B cell (primary cell): ENCODE measurements around the gene GOLGA1. TPM values are rescaled to one million over a fixed set of nuclear protein-coding genes. Genes with fewer than 3 reads are reported as not detected.

Experiments
- ATAC-seq: fragments of 200-7000 bp; cut with Tn5 transposase; one replicate; pipeline ENCODE4 v1.10.0; 2021; ENCODE audit warnings: low read depth, mild to moderate bottlenecking, moderate number of reproducible peaks, moderate library complexity
- CTCF ChIA-PET: fragments of 350-600 bp; sonication (Branson Sonifier 250); formaldehyde crosslinking; loops from one replicate; lab custom pipeline; 2021; ENCODE audit warnings: antibody characterized with exemption, inconsistent platforms; lab: Charles Lee
- POLR2A ChIA-PET: fragments of 350-600 bp; sonication (Branson Sonifier 250); formaldehyde crosslinking; loops from one replicate; lab custom pipeline; 2021; ENCODE audit warnings: antibody characterized with exemption; lab: Charles Lee
- DNase-seq: peaks from one replicate; pipeline ENCODE4 v3.0.0; 2013
- H2AFZ ChIP-seq: 2 replicates; pipeline ENCODE4 v1.6.1; 2012; ENCODE audit warnings: mild to moderate bottlenecking, low read depth, low read length; ENCODE audit not compliant: insufficient read depth, poor library complexity, severe bottlenecking
- H3K27ac ChIP-seq, 2 donors: 1 replicate in 1 of 2; 2 replicates in 1 of 2; pipeline ENCODE4 v1.5.1; 2012 to 2013; ENCODE audit warnings: low read length in 2 of 2, mild to moderate bottlenecking in 2 of 2, moderate library complexity in 1 of 2
- H3K27me3 ChIP-seq, 4 experiments: fragments of 200-600 bp in 1 of 4; sonication (generic) in 1 of 4; replicated peaks in 1 of 4; 1 replicate in 2 of 4; 2 replicates in 2 of 4; pipeline versions ENCODE4 v1.6.1 to v1.7.0; 2013 to 2016; ENCODE audit warnings: low read length in 3 of 4, mild to moderate bottlenecking in 2 of 4, mixed read lengths in 1 of 4, moderate library complexity in 1 of 4; ENCODE audit not compliant: insufficient read depth in 4 of 4, control insufficient read depth in 3 of 4; ENCODE audit errors: control extremely low read depth in 1 of 4
- H3K36me3 ChIP-seq, 2 experiments: replicated peaks in 1 of 2; 1 replicate in 1 of 2; 2 replicates in 1 of 2; pipeline versions ENCODE4 v1.6.1 to v1.7.1; 2013; ENCODE audit warnings: low read length in 1 of 2; ENCODE audit not compliant: insufficient read depth in 2 of 2, control insufficient read depth in 1 of 2; ENCODE audit errors: control extremely low read depth in 1 of 2, extremely low read depth in 1 of 2
- H3K4me1 ChIP-seq, 2 donors: fragments of 200-600 bp in 1 of 2; sonication (generic) in 1 of 2; 1 replicate in 1 of 2; 2 replicates in 1 of 2; pipeline versions ENCODE4 v1.5.1 to v1.6.1; 2013 to 2017; ENCODE audit warnings: low read length in 2 of 2; ENCODE audit not compliant: control insufficient read depth in 2 of 2, insufficient read depth in 2 of 2
- H3K4me2 ChIP-seq: replicated peaks from 2 replicates; pipeline ENCODE3; 2012; ENCODE audit warnings: mild to moderate bottlenecking, low read depth, low read length; ENCODE audit not compliant: poor library complexity, severe bottlenecking
- H3K4me3 ChIP-seq, 5 experiments: fragments of 200-600 bp in 1 of 5; sonication (generic) in 1 of 5; 1 replicate in 3 of 5; 2 replicates in 2 of 5; pipeline versions ENCODE4 v1.5.1 to v1.7.0; 2011 to 2016; ENCODE audit warnings: low read length in 4 of 5, mild to moderate bottlenecking in 4 of 5, low read depth in 2 of 5, control low read depth in 1 of 5, moderate library complexity in 1 of 5; ENCODE audit not compliant: insufficient read depth in 1 of 5; ENCODE audit errors: control extremely low read depth in 1 of 5, extremely low read depth in 1 of 5
- H3K79me2 ChIP-seq: fragments of 200-600 bp; sonication (generic); one replicate; pipeline ENCODE4 v1.6.0; 2016; ENCODE audit warnings: low read length; ENCODE audit not compliant: control insufficient read depth, insufficient read depth
- H3K9ac ChIP-seq: fragments of 200-600 bp; sonication (generic); 2 replicates; pipeline ENCODE4 v1.6.1; 2017; ENCODE audit warnings: mild to moderate bottlenecking, low read length, moderate library complexity
- H3K9me3 ChIP-seq, 3 donors: one replicate each; pipeline versions ENCODE4 v1.6.1 to v1.7.1; 2013; ENCODE audit warnings: low read length in 2 of 3; ENCODE audit not compliant: control insufficient read depth in 2 of 3, insufficient read depth in 1 of 3; ENCODE audit errors: control extremely low read depth in 1 of 3
- H4K20me1 ChIP-seq: 2 replicates; pipeline ENCODE4 v1.6.0; 2012; ENCODE audit warnings: mild to moderate bottlenecking, low read length; ENCODE audit not compliant: insufficient read depth, control insufficient read depth, poor library complexity, severe bottlenecking
- H3K27ac Mint-ChIP-seq: one replicate; pipeline ENCODE4 v1.8.0; 2021; ENCODE audit warnings: mixed read lengths
- H3K27me3 Mint-ChIP-seq: one replicate; pipeline ENCODE4 v1.8.0; 2021; ENCODE audit warnings: mixed read lengths
- H3K4me1 Mint-ChIP-seq: one replicate; pipeline ENCODE4 v1.8.0; 2021; ENCODE audit warnings: mixed read lengths
- H3K4me3 Mint-ChIP-seq: one replicate; pipeline ENCODE4 v1.8.0; 2021; ENCODE audit warnings: mixed read lengths
- H3K9me3 Mint-ChIP-seq: one replicate; pipeline ENCODE4 v1.8.0; 2022; ENCODE audit warnings: mixed read lengths; ENCODE audit not compliant: insufficient read depth
- EZH2 ChIP-seq: IDR thresholded peaks from 2 replicates; pipeline ENCODE4 v1.6.1; 2012; ENCODE audit warnings: borderline replicate concordance, low read depth, mild to moderate bottlenecking, moderate library complexity, low read length; ENCODE audit not compliant: insufficient read depth, poor library complexity, severe bottlenecking
- WGBS: methylation state at CpG from one replicate; pipeline ENCODE4 v1.1.5; 2013; ENCODE audit warnings: missing lambda C conversion rate; ENCODE audit not compliant: insufficient coverage; 5-methylcytosine and 5-hydroxymethylcytosine counted together
- intact Hi-C: fragments of 100-400 bp; cut with micrococcal nuclease; formaldehyde crosslinking; loops from one replicate; pipeline ENCODE4 v1.10.0; 2022
- polyA plus RNA-seq: library from polyadenylated mRNA; depleted of rRNA; stranded (reverse); fragments of >200 nt; gene quantifications from 2 replicates; pipeline ENCODE4 v1.2.3, GENCODE V29; 2012
- total RNA-seq, 2 donors: library from RNA; stranded (reverse); fragments of 120-200 nt in 1 of 2; gene quantifications; 1 replicate in 1 of 2; 2 replicates in 1 of 2; pipeline versions ENCODE4 v1.2.3 to v1.2.4, GENCODE V29; 2013 to 2022
- TF ChIP-seq, protein P1 (sequence below): fragments of 200-600 bp; IDR thresholded peaks from one replicate; pipeline ENCODE4 v1.8.0; 2022; ENCODE audit warnings: antibody characterized with exemption, mild to moderate bottlenecking

The GOLGA1 gene
- total and polyA plus RNA-seq, 2 donors (not counting 1 experiment from before 2014, with no cell fraction given) = 13.4 to 26.2 TPM

DNA sequence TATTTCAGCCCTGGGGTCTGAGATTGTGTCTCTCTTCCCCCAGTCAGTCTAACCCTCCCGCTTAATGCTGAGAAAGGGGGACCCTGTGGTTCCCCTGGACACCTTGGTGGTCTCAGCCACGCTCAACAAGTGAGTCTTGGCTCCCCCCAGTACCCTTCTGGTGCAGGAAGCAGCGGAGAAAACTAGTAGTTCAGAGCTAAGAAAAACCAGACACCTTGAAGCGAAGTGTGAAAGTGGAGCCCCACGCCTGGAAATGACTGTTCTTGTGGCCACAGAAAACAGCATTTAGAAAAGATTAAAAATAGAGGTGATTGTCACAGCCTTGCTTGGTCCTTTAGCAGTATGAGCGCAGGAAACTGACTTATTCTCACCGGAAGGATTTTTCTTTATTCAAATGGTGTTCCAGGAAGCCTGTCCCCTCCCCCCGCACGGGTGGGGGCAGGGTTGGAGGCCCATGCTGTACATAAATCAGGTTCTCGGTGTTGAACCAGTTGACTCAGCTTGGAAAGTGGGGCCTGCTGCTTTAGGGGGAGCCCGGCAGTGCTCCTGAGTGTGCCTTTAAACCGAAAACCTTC, 70.8 kb downstream of the GOLGA1 start:
- TF ChIP-seq, protein P1, sequence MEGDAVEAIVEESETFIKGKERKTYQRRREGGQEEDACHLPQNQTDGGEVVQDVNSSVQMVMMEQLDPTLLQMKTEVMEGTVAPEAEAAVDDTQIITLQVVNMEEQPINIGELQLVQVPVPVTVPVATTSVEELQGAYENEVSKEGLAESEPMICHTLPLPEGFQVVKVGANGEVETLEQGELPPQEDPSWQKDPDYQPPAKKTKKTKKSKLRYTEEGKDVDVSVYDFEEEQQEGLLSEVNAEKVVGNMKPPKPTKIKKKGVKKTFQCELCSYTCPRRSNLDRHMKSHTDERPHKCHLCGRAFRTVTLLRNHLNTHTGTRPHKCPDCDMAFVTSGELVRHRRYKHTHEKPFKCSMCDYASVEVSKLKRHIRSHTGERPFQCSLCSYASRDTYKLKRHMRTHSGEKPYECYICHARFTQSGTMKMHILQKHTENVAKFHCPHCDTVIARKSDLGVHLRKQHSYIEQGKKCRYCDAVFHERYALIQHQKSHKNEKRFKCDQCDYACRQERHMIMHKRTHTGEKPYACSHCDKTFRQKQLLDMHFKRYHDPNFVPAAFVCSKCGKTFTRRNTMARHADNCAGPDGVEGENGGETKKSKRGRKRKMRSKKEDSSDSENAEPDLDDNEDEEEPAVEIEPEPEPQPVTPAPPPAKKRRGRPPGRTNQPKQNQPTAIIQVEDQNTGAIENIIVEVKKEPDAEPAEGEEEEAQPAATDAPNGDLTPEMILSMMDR = no peak
- TF ChIP-seq EZH2 = no peak
- ChIA-PET POLR2A (interaction anchor here (1.3 kb wide), 1 partner anchor 16 kb away, joined by 3 read pairs; the partner anchor contains the start of gene WDR38), CTCF (interaction anchor here (0.6 to 1.7 kb wide), 4 partner anchors 14 to 443 kb away, joined by 3 to 8 read pairs (median 4); partner anchors contain the start of gene WDR38)
- peaks cover 50% of the 10 kb centered on the region for H4K20me1 ChIP-seq
- intact Hi-C loops = loop anchor here (1.0 to 10.0 kb wide), 5 partner anchors 9 to 1935 kb away; partner anchors contain the start of genes GOLGA1, RPL35, SCAI and WDR38
- ATAC-seq (peak; percentile 25), DNase-seq (peak; percentile 71)
- Mint-ChIP-seq H3K9me3 (no peaks in the 10 kb centered on the region), H3K4me3 (peak overlapping the region; percentile 94), H3K27me3 (no peaks in the 10 kb centered on the region), H3K27ac (peak overlapping the region; percentile 97), H3K4me1 (peaks cover 61% of the 10 kb centered on the region)
- peak overlapping the region; percentile 79 to 100 (median 97) for H3K4me3 ChIP-seq
- H3K9ac ChIP-seq = peak overlapping the region; percentile 99
- 0% methylated on average over 8 of the region's 12 CpGs for WGBS
- peaks cover 0 to 34% of the 10 kb centered on the region in 2 experiments for H3K36me3 ChIP-seq
- peak overlapping the region; percentile 91 for H2AFZ ChIP-seq
- no peaks in the 10 kb centered on the region for H3K27me3 ChIP-seq
- H3K9me3 ChIP-seq = no peaks in the 10 kb centered on the region
- peak overlapping the region; percentile 84 to 92 for H3K27ac ChIP-seq
- peaks cover 48 to 61% of the 10 kb centered on the region in 2 donors for H3K4me1 ChIP-seq
- H3K4me2 ChIP-seq = peak overlapping the region; percentile 98
- peaks cover 70% of the 10 kb centered on the region for H3K79me2 ChIP-seq
